HG03097 (cell line): Measurements from ENCODE around the gene SORCS2.

ENCODE experiments used
- ATAC-seq: cut with Tn5 transposase; IDR thresholded peaks from one replicate; pipeline ENCODE4 v1.9.1; 2021; ENCODE audit not compliant: unreplicated experiment, low FRiP score

SORCS2 gene

DNA sequence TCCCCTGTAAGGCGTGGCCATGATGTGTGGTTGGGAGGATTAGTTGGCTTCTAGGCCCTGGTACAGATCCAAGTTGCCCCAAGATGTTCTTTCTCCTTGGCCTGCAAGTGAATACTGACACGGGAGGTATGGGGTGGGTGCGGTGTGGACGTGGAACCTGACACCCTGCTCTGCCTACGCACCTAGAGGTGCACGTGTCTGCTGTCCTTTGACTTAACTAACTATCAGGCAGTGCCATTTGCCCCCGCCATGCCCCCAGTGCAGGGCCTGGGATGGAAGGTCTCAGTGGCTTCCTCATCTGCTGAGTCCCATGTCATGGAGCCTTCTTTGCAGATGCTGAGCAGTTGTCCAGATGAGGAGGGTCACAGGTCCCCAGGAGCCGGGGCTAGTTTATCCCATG is 151.6 kb downstream of the SORCS2 start:
- ATAC-seq, result no peak

DNA sequence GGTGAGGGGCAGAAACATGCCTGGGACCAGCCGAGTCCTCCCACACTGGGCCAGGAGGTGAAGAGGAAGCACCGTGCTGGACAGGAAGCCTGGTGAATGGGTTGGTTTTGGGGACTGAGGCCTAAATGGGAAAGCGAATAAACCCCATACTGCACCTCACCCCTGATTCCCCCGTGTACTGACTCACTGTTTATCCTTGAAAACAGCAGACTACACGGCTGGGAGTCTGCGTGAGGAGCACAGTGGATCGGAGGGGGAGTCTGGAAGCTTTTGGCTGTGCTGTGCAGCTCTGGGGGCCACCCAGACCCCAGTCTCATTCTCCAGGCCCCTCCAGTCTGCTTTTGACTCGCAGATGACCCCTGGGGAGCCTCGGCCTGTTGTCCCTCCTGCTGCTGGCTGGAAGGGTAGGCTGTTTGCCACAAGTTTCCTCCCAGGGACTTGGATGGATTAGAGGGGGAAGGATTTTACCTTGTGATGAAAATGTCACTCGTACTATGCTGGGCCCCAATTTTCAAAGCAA is 152.4 kb downstream of the SORCS2 start:
- ATAC-seq, result no peak

DNA sequence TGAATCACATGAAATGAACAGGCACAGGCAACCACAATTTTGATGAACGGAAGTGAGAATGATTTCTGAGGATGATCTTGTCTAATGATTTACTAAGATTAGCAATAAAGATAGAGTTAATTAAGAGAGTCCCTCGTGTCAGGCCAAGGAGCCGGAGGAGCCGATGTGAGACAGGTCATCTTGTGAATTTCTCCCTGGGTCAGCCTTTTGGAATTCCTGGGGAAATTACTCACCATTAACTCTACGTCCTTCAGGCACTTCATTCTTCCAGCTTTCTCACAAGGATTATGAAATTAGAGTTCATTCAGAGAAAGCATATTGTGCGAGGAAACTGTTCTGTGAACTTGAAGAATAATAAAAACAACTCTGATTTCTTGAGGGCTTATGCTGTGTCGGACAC is 155.6 kb downstream of the SORCS2 start:
- no peak for ATAC-seq

DNA sequence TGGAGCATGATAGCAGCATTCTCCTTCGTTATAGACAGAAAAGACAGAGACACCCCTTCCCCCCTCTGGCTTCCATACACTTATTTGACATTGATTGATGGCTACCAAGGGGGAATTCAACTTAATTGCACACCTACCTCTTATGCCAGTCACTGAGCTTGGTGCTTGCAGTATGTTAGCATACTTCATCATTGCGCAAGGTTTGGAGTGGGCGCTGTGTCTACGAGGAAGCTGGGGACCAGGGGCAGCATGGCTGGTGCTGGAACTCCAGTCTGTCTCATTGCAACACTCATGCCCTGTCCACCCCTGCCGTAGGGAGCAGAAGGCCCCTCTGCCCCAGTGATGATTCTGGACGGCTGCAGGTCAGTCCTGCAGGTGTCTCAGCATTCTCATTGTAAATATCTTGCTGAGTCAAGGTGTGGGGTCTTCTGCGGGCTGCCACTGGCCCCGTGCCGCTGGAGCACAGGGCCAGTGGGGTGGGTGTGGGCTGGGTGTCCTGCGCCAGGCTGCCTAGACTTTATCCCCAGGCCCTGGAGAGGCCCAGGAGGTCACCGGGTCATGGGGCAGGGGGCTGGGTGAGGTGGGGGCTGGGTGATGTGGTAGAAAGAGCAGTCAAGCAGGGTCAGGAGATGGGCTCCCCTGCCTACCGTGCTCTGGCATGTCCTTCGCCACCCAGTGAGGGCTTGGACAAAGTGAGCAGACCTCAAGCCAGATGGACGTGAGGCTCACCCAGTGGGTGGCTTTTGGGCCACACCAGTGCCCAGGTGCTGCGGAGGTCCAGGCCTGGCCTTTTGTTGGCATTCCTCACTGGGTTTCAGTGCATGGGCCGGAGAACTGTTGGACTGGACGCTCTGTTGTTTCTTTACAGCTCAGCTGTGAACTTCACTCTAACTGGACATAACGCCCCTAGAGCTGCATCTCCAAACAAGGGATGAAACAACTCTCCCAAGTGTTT is 156.9 kb downstream of the SORCS2 start:
- ATAC-seq, result no peak

DNA sequence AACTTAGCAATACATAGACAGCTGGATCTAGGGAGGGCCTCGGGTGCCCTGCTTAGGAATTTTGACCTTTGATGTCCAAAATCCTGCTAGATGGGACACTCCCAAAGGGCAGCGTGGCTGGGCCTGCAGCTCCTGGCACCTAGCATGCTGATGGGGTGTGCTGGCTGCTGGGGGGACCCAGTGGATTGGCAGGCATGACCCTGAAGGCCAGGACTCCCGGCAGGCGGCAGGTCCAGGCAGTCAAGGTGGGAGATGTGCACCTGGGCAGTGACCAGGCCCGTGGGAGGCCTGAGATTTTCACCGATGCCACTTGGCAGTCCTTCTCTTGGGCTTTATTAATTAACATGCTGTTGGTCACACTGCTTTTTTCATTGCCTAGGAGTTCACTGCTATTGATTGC is 158.1 kb downstream of the SORCS2 start:
- ATAC-seq, result no peak

DNA sequence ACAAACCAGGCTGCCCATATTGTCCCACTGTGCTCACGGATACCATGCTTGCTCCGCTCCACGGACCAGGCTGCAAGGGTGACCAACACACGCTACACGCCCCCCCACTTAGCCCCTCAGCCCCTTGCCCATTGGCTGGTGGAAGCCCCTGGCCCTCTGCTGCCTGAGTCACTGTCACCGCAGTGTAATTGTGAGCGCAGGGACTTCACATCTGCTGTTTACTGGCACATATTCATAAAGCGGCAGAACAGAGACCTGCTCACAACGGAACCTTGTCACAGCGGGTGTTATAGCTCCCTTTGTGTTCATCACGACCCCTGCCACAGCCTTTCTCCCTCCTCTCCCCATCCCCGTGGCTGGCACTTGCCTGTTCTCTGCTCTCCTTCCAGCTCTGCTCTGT is 158.7 kb downstream of the SORCS2 start:
- ATAC-seq, result no peak

DNA sequence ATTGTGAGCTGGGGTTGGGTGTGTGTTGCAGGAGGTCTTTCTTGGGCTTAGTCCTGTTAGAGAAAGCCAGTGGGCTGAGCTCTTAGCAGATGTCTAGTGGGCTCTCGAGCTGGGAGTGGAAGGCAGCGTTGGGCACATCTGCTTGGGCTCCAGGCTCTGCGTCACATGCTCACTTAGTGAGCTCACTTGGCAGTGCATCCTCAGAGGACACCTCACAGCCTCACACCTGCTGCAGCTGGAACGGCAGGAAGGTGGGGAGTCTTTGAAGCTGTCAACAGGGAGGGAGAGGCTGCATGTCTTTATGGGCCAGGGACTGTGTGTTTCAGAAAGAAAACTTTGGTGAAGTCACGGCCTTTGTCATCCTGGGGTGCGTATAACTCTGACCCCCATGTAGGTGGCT is 160.1 kb downstream of the SORCS2 start:
- ATAC-seq, result no peak

DNA sequence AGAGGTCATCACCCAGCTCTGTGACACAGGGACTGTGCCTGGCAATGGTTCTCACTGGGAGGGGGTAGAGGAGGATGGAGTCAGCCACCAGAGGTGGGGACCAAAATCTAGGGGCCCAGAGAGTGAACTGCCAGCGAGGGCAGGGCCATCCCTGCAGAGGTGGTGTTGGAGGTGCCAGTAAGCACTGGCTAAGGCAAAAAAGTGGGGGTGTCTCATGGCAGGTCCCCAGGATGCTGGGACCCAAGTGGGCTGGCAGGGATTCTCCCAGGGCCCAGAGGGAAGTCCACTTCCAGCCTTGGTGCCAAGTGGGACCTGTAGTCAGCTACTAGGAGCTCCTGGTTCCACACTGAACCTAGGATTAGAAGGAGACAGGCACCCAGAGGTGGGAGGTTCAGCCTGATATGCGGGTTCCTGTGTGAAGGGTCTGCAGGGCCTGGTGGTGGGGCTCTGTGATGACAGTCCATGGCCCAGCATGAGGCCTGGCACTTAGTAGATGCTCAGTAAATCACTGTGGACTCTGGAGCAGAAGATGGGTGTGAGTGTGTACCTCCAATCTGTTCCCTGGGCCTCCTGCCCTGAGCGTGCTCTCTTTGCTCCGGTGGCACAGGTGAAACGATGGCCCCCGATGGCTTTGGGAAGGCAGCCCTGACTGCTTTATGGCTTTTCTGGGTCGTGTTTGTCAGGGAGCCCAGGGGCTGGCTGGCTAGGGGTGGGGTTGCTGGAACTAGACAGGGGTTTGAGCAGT is 160.9 kb downstream of the SORCS2 start:
- ATAC-seq, result no peak

DNA sequence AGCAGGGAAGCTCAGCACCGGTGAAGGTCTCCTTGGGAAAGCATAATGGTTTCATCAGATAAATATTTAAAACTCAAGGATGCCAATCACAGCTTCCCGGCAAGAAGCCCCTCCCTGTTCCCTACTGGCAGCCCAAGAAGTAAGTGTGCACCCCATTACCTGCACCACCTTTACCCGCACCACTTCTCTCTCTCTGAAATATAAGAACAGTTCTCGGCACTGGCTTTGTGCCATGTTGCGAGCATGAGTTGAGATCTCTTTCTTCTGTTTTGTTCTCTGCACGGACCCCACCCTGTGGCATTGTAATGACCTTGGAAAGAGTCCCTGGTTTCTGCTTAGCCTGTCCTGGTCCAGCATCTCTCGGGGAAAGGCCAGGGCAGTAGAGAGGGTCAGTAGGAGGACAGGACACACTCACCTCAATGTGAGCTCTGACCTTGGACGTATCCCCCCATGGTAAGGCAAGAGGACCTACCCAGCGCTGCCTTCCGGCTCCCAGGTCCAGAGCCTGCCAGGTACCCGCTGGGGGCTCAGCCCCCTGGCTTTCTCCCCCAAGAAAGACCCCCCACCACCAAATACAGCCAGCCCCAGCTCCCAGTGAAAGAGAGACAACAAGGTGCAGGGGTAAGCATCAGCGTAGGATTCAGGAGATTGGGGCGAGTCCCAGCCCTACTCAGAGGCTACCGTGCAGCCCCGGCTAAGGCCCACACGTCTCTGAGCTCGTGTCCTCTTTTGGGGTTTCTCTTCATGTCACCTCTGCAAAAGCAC is 161.7 kb downstream of the SORCS2 start:
- ATAC-seq, result no peak

DNA sequence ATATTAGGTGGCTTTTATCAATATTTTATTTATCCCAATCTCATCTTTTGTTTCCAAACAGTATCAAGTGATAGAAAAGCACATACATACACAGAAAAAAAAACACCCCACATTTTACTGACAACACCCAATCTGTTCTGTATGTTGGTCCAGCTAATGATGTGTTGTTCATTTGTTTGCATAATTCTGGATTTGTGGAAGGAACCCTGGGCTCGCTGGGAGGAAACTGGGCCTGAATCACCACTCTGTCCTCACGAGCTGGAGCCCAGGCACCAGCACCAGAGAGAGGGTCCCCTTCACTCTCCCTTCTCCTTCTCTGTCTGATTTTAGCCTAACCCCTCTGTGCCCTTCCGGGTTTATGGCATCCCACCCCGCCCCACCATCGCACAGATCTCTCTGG is 162.6 kb downstream of the SORCS2 start:
- no peak for ATAC-seq

DNA sequence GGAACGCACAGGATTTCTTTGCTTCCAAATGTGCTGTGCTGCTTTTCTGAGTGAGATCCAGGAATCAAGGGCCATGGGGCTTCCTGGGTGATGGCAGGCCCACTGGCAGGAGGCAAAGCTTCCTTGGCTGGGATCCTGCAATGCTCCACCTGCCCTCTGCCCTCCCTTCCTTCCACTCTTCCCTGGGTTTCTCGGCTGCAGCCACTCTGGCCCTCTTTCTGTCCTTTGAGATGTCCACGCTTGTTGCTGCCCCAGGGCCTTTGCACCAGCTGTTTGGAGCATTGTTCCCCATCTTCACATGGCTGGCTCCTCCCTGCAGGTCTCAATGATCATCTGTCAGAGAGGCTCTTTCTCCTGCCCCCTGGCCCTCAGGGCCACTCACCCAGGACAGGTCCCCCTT is 163.5 kb downstream of the SORCS2 start:
- ATAC-seq, result no peak

DNA sequence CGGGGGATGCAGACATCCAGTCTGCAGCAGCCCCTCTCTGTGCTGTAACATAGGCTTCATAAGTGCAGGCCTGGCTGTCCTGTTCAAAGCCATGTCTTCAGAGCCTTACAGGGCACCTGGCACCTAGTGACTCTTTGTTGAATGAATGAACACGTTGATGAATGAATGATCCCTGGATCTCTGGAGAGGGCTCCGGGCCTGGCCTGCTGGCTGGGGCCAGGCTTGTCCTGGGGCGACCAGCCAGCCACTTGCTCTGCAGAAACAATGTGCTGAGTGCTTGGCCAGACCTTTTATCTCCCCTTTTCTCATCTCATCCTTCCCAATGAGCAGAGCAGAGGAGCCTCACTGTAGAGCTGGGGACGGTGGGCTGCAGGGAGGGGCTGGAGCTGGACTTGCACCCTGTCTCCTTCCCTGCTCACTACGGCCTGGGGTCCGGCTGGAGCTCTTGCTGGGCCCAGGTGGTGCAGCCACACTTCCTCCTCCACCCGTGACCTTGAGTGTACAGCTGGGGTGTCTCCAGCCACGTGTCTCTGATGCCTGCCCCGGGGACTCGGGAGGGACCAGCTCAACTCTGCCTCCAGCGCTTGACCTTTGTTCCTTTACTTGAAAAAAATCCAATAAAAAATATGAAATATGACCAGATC is 164.5 kb downstream of the SORCS2 start:
- no peak for ATAC-seq

DNA sequence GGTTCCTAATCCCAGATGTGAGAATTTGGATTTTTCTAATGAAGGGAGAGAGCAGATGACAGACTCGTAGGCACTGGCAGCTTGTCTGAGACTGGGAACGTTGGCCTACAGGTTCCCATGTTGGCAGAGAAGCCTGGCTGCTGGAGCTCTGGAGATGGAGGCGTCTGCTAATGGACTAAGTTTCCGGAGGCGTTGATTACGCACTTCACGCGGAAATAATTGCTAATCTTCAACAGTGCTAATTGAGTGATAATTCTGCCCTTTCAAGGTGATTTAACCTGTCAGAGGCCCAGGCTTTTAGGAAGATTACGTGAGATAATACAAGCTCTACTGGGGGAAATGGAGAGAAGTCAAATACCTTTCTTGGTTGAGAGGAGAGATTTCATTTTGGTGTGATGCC is 165.0 kb downstream of the SORCS2 start:
- no peak for ATAC-seq

DNA sequence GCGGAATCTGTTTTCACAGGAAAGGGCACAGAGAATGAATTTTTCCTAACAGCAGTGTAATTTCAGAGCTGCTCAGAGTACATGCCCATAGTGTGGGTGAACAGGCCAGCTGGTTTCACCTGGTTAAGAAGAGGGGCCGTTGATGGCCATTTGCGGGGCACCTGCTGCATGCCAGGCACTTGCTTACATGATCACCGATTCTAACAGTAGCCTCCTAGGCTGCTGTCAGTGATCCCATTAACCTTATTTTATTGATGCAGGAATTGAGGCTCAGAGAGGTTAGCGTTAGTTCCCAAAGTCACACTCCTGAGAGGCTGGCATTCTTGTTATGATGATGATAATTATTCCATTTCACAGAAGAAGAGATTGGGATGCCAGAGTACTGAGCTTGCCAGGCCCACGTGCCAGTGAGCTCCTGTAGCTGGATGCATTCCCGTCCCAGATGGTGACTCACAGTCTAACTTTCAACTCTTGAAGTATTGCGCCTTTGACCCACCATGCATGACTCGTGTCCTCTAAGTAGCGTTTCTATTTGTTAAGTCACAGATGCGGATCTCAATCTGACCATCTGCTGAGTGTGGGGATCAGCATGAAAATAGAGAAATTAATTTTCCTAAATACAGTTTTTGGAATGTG is 165.9 kb downstream of the SORCS2 start:
- no peak for ATAC-seq

DNA sequence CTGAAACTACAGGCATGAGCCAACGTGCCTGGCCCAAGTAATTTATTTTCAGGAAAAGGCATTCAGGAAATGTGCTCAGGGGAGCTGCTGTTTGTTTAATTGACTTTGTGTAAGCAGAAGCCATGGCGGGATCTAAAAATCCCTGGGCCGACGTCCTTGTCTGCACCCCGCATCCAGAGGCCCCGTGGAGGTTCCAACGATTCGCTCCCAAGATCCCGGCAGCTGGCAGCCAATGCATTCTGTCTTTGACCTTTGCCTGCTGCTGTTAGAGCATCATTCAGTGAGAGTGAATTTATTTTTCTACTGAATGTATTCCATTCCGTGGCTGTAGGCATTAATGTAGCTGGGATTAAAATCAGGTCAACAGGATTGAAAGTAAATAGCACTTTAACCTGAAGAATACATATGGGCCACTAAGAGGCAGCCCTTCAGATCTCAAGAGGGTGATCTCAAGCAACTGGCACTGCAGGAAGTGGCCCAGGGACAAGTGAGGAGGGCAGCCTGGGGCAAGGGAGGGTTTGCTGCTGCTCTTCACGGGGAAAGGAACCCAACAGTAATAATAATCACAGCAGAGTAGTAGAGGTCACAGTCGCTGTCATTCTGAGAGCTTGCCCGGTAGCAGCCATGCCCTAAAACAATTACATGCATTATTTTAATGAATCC is 167.2 kb downstream of the SORCS2 start:
- ATAC-seq, result no peak

DNA sequence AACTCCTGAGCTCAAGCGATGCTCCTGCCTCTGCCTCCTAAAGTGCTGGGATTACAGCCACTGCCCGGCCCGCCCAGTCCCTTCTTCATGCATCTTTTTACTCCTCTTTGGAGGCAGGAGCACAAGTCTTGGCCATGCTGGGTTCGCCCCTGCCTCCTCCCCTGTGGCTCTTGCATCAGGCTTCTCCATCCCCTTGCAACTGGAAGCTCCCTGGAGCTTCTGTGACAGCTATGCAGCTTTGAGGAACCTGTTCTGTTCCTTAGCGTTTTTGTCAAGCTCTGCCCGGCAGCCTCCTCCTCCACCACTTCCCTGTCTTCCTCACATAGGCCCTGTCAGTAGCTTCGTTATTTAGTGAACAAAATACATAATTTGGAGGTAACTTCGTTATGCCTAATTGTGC is 168.5 kb downstream of the SORCS2 start:
- ATAC-seq, result no peak

DNA sequence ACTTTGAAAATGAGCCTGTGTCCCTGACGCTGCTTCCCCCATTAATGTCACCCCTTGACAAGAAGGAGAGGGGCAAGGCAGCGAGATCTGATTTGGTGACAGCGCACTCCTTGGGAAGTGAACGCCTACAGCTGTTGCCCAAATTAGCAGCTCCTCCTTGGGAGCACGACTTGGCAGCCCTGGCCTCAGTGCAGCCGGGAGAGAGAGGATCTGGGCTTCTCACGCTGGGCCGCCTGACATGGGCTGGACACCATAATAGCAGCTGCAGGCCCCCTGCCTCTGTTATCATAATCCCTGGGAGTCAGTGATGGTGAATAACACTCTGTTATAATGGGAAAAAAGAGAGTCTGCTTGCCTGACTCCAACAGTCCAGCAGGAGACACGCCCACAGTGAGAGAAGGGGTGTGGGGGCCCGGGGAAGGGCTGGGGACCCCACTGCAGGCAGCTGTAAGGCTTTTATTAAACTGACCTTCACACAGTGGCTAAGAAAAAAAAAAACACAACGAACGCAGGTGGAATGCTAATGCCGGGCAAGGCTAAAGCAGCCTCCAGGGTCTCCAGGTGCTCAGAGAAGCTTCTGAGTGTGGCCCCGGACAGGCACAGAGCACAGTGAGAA is 169.1 kb downstream of the SORCS2 start:
- no peak for ATAC-seq

DNA sequence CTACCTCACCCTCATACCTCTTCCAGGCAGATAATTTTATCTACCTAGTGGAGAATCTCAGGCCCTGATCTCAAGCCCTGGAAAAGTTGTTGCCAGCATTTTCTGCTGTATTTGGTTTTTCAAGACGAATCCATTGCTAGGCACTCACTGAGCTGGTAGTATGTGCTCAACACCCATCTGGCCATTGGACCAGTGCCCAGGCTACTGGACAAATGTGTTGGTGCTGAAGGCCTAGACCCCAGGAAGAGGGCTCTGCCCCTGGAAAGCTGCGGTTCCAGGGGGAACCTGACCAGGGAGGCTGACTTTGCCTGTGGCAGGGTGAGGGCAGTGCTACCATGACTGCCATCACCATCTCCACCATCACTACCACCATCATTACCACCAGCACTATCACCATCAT is 170.0 kb downstream of the SORCS2 start:
- ATAC-seq, result no peak

DNA sequence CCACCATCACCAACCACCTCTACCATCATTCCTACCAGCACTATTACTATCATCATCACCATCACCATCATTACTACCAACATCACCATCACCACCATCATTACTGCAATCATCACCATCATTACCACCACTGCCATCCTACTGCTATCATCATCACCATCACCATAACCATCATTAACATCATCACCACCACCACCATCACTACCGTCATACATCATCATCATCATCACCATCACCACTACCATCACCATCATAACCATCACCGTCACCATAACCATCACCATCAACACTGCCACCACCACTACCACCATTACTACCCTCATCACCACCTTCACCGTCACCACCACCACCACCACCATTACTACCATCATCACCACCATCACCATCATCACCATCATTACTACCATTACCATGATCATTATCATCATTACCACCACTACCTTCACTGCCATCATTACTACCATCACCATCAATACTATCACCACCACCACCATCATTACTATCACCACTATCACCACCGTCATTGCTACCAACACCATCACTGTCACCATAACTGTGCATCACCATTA is 170.6 kb downstream of the SORCS2 start:
- no peak for ATAC-seq
